ENCODE results near the gene CDHR5.

Gene CDHR5, protein sequence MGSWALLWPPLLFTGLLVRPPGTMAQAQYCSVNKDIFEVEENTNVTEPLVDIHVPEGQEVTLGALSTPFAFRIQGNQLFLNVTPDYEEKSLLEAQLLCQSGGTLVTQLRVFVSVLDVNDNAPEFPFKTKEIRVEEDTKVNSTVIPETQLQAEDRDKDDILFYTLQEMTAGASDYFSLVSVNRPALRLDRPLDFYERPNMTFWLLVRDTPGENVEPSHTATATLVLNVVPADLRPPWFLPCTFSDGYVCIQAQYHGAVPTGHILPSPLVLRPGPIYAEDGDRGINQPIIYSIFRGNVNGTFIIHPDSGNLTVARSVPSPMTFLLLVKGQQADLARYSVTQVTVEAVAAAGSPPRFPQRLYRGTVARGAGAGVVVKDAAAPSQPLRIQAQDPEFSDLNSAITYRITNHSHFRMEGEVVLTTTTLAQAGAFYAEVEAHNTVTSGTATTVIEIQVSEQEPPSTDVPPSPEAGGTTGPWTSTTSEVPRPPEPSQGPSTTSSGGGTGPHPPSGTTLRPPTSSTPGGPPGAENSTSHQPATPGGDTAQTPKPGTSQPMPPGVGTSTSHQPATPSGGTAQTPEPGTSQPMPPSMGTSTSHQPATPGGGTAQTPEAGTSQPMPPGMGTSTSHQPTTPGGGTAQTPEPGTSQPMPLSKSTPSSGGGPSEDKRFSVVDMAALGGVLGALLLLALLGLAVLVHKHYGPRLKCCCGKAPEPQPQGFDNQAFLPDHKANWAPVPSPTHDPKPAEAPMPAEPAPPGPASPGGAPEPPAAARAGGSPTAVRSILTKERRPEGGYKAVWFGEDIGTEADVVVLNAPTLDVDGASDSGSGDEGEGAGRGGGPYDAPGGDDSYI

DNA sequence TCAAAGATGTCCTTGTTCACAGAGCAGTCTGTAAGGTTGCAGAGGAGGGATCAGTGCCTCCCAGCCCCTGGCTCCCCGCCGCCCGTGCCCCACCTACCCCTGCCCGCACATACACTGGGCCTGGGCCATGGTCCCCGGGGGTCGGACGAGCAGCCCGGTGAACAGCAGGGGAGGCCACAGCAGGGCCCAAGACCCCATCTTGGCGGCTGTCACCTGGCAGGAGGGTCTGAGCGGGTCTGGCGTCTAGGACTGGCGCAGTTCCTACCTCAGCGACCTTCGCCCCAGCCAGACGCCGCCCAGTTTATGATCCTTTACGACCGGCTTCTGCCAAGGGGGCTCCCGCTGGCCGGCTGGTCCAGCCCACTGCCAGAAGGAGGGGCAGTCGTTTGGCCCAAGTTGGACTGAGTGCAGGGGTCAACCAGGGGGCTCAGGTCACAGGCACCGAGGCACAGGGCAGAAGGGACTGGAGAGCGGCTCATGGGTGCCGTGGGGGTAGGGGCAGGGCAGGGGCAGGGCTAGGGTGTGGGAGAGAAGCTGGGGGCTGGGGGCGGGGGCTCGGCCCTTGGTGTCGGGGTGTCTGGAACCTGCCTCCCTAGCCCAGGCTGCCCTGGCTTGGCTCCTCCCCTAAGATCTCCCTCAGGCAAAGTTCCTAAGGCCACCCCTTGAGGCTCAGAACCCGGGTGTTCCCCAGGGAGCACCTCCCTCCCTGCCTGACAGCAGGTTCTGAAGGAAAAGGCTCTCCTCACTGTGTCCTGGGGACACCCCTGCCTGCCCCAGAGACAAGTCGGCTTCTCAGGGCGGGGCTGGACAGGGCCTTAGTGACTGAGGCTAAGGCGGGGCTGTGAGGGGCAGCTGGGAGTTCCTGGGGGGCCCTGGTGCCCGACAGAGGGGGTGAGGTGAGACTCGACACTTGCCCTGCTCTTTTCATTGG lies at the start of gene CDHR5:
CDHR5 (minus strand) TSS at position 251 of the 931 bp plus-strand sequence; CDS start at position 198, 53 bp downstream.
- Mint-ChIP-seq H3K27ac (no peak within 1 kb of the TSS), H3K4me3 (no peak within 1 kb of the TSS), H3K4me1 (peaks cover 26% of the 10 kb centered on the region), H3K9me3 (peaks cover 3% of the 10 kb centered on the region), H3K27me3 (peaks cover 41% of the 10 kb centered on the region), H3K36me3 (peaks cover 26% of the 10 kb centered on the region)
- ATAC-seq = no peak

DNA sequence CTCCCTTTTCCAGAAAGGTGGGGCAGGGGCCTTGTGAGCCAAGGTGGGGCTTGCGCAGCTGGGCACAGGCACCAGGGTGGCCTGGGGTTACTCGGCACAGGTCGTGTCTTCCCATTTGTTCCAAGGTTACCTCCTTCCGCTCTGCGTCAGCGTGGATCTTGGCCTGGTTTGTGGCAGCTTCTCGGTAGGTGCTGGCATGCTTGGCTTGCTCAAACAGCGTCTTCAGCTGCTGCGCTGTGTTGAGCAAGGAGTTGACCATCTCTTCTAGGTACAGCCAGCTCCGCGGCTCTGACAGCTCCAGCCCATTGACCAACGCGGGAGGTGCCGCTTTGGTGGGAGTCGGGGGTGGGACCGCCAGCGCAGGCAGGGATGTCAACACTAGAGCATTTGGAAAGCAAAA lies 49.7 kb upstream of the CDHR5 start:
- H3K4me1 Mint-ChIP-seq = no peaks in the 10 kb centered on the region
- H3K9me3 Mint-ChIP-seq = no peaks in the 10 kb centered on the region
- no peaks in the 10 kb centered on the region for H3K27me3 Mint-ChIP-seq
- no peak for ATAC-seq
- H3K36me3 Mint-ChIP-seq = peaks cover 35% of the 10 kb centered on the region
- H3K27ac Mint-ChIP-seq = no peak overlapping the region
- H3K4me3 Mint-ChIP-seq = no peak overlapping the region

DNA sequence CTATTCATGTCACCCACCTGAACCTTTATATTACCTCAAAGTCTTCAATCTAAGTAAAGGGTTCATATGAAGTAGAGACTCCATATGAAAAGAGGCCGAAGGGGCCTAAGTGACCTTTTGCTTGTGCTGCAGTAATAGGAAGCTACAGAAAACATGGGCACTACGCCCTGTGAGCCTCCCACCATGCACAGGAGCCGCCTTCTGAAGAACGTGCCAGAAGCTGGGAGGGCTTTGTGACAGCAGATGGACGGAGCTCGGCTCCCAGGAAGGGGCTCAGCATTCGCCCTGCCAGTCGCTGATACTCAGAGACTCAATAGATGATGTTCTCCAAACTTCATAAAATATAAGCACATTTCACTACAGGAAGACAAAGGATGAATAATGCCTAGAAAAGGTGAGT lies 49.1 kb upstream of the CDHR5 start:
- ATAC-seq = no peak
- no peaks in the 10 kb centered on the region for H3K9me3 Mint-ChIP-seq
- H3K36me3 Mint-ChIP-seq = peaks cover 34% of the 10 kb centered on the region
- no peaks in the 10 kb centered on the region for H3K27me3 Mint-ChIP-seq
- H3K27ac Mint-ChIP-seq = no peak overlapping the region
- H3K4me1 Mint-ChIP-seq = no peaks in the 10 kb centered on the region
- H3K4me3 Mint-ChIP-seq = no peak overlapping the region

DNA sequence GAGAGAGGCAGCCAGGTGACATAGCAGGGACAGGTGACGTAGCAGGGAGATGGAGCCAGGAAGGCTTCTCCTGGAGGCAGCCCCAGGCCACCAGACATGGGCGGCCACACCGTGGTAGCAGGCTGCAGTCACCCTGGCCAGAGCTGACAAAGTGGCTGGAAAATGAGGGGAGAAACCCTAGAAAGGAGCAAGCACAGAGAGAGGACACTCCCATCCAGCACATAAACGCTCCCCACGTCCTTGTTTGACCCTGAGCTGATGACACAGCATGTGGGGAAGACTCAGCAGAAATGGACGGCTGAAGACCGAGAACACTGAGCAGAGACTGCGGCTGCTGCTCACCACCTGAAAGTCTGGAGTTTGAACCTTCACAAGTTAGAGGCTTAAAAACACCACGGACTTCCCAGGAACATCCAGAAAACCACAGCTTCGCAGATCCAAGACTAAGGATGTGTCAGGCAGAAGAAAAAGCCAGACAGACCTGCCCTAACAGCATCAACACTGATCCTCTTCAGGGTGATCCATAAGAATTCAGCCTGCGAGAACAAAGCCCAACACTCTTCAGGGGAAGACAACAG lies 41.0 kb upstream of the CDHR5 start:
- Mint-ChIP-seq H3K4me3 (no peak overlapping the region), H3K27ac (peak overlapping the region; percentile 10), H3K27me3 (no peaks in the 10 kb centered on the region), H3K9me3 (no peaks in the 10 kb centered on the region), H3K36me3 (peaks cover 26% of the 10 kb centered on the region), H3K4me1 (peaks cover 8% of the 10 kb centered on the region)
- no peak for ATAC-seq

DNA sequence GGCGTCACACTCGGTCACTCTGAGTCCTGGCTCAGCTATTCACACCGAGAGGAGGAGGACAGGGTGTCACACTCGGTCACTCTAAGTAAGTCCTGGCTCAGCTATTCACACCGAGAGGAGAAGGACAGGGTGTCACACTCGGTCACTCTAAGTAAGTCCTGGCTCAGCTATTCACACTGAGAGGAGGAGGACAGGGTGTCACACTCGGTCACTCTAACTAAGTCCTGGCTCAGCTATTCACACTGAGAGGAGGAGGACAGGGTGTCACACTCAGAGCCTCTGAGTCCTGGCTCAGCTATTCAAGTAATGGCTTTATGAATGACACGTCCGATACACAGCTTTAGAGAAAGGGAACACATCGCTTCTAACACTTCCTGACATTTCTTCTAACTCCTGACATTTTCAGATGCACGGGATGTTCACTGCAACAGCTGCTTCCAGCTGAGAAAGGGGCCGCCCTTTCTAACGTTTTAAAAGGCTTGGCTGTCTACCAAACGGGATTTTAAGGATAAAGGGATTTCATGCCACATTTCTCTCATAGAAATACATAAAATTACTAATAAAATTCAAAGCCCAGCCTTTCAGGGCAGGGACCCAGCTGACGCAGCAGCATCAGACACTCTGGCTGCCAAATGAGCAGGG lies 40.4 kb upstream of the CDHR5 start:
- Mint-ChIP-seq H3K36me3 (peaks cover 26% of the 10 kb centered on the region), H3K27me3 (no peaks in the 10 kb centered on the region), H3K9me3 (no peaks in the 10 kb centered on the region), H3K4me3 (no peak overlapping the region), H3K4me1 (peaks cover 8% of the 10 kb centered on the region), H3K27ac (peak overlapping the region; percentile 10)
- no peak for ATAC-seq

DNA sequence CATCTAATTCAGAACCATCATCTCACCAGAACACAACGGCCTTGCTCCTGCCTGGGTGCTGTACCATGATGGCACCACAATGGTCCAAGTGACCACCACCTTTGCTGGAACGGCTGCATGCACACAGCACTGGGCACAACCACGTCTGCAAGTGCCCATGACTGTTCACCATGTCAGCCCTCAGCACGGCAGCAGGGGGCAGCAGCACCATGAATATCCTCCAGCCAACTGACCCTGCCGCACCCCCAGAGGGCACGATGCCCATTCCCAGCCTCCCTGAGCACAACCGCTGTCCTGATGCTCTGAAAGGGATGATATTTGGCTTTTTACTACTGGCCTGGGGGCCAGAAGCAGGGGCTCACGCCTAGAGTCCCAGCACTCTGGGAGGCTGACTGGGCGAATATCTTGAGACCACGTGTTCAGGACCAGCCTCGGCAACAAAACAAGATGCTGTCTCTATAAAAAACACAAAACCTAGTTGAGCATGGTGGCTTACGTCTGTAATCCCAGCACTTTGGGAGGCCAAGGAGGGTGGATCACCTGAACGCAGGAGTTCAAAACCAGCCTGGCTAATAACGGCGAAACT lies 38.0 kb upstream of the CDHR5 start:
- H3K27me3 Mint-ChIP-seq = no peaks in the 10 kb centered on the region
- H3K4me1 Mint-ChIP-seq = peaks cover 17% of the 10 kb centered on the region
- ATAC-seq = peak; percentile 63
- no peak overlapping the region for H3K27ac Mint-ChIP-seq
- no peak overlapping the region for H3K4me3 Mint-ChIP-seq
- H3K9me3 Mint-ChIP-seq = no peaks in the 10 kb centered on the region
- H3K36me3 Mint-ChIP-seq = peaks cover 26% of the 10 kb centered on the region

DNA sequence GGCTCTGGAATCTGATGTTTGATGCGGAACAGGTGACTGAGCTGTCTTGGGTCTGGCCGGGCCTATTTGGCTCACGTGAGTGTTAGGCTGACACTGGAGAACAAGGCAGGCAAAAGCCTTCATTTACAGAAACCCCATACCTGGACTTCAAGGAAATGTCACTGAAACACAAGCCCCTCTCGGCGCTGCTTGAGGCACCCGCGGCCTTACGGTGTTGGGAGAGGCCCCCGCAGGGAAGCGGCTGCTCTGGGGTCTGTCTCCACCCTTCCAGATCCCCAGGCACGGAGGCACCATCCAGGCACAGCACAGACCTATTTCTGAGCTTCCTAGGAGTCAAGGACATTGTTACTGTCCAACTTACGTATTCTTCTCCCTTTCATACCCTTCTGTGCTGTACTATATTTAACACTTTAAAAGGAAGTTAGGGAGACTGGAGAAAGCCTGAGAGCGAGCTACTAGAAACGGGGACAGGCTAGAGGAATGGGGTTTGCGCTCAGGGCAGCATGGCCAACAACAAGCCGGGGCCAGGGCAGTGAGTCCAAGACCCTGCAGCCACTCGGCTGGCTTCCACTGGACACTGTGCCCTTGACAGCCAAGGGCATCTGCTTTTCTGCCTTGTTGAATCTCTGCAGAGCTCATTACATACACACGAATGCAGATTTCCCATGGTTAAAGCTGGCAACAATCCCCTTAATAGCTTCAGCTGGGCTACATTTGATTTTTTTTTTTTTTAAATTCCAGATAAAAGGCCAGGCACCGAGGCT lies 36.1 kb upstream of the CDHR5 start:
- Mint-ChIP-seq H3K27ac (no peak overlapping the region), H3K4me1 (peaks cover 17% of the 10 kb centered on the region), H3K4me3 (no peak overlapping the region), H3K36me3 (peaks cover 29% of the 10 kb centered on the region), H3K27me3 (no peaks in the 10 kb centered on the region), H3K9me3 (no peaks in the 10 kb centered on the region)
- ATAC-seq = no peak

DNA sequence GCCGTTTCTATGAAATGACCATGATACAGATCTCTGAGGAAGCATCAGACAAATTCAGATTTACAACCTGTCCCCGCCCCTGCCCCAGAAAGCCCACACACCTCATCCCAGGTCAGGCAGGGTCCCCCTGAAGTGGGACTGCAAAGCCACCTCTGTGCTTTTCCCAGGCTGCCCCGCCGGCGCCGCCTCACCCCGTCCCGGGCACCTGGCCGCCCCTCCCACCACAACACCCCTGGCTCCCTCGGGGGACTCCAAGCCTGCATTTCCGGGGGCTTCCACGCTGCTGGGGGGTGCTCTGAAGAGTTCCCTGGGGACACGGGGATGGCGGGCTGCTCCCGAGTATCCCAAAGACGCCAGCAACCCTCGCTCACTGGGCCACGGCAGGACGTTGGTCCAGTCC lies 35.5 kb upstream of the CDHR5 start:
- H3K27me3 Mint-ChIP-seq = no peaks in the 10 kb centered on the region
- H3K4me1 Mint-ChIP-seq = peaks cover 17% of the 10 kb centered on the region

DNA sequence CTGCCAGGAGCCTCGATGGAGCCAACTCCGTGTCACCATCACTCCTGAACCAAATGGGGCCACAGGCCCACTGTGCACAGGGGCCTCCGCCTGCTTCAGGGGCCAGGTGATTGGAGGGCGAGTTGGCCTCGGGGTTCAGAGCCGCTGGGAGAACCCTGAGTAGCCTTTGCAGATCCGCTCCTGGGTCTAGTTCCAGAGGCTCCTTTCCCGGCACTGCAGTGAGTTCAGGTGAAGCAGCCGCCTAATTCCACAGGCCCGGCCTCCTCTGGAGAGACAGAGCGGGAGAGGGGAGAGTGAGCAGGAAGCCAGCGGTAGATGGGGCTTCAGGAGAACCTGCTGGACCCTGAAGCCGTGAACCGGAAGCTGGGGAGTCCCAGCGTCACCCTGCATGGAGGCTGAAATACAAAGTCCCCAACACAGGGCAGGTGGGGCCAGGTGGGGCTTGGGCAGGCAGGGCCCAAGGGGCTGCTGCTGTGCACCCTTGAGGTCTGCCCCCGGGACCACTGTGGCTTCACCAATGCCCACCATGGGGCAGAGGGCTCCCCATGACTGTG lies 34.9 kb upstream of the CDHR5 start:
- peaks cover 24% of the 10 kb centered on the region for H3K36me3 Mint-ChIP-seq
- no peak overlapping the region for H3K27ac Mint-ChIP-seq
- peaks cover 17% of the 10 kb centered on the region for H3K4me1 Mint-ChIP-seq
- H3K9me3 Mint-ChIP-seq = no peaks in the 10 kb centered on the region
- H3K27me3 Mint-ChIP-seq = no peaks in the 10 kb centered on the region
- ATAC-seq = peak; percentile 56
- H3K4me3 Mint-ChIP-seq = no peak overlapping the region

More for the DNA sequence above, 35.5 kb upstream of the CDHR5 start:
- H3K4me3 Mint-ChIP-seq = no peak overlapping the region
- H3K27ac Mint-ChIP-seq = no peak overlapping the region
- no peaks in the 10 kb centered on the region for H3K9me3 Mint-ChIP-seq
- H3K36me3 Mint-ChIP-seq = peaks cover 24% of the 10 kb centered on the region
- no peak for ATAC-seq

DNA sequence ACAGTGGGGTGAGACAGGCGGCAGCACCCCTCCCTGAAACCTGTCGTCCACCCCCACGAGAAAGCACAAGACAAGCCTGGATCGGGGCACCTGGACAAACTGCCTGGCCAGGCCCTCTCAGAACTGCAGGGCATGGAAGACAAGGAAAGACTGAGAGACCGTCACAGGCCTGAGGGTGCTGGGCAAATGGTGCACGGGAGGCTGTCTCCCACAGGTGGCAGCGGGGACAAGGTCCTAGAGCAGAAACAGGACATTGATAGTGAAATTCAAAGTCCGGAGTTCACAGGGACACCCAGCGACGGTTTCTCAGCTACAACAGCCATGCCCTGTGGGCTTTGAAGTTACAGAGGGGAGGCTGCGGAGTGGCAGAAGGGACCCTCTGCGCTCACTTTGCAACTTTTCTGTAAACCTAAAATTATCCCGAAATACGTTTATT lies 33.0 kb upstream of the CDHR5 start:
- Mint-ChIP-seq H3K36me3 (peaks cover 23% of the 10 kb centered on the region), H3K9me3 (no peaks in the 10 kb centered on the region), H3K27me3 (no peaks in the 10 kb centered on the region), H3K4me3 (no peak overlapping the region), H3K27ac (no peak overlapping the region), H3K4me1 (peaks cover 13% of the 10 kb centered on the region)
- ATAC-seq = no peak

DNA sequence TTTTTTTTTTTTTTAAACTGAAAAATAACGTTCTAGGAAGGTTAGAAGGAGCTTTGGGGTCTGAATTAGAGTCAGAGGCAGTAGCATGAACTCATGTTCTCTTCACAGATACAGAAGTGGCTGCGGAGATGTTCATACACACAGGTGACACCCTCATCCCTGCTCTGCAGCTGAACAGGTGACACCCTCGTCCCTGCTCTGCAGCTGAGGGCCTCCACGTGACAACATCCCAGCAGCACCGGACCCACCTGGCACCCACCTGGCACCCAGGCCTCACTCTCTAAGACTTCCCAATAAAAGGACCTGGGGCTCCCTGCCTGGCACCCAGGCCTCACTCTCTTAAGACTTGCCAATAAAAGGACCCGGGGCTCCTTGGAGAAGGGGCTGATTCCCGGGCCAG lies 32.1 kb upstream of the CDHR5 start:
- Mint-ChIP-seq H3K4me1 (peaks cover 9% of the 10 kb centered on the region), H3K9me3 (no peaks in the 10 kb centered on the region), H3K27me3 (no peaks in the 10 kb centered on the region), H3K36me3 (peaks cover 27% of the 10 kb centered on the region), H3K4me3 (no peak overlapping the region), H3K27ac (no peak overlapping the region)
- ATAC-seq = no peak

DNA sequence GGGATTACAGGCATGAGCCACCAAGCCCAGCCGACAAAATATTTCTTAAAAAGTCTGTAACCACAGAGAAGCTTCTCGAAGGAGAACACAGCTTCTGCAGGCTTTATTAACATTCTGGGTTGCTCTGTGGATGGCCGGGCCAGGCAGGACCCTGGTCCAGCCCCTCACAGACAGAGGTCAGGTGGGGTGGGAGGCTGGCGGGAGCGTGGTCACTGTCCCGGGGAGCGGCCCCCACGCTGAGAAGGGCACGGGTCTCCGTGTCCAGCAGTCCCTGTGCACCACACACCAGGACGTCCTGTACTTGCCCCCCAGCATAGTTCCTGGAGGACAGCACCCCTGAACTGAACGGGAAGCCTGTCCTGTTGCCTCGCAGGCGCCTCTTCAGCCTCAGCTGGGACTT lies 31.7 kb upstream of the CDHR5 start:
- Mint-ChIP-seq H3K36me3 (peaks cover 32% of the 10 kb centered on the region), H3K4me3 (no peak overlapping the region), H3K27me3 (no peaks in the 10 kb centered on the region), H3K9me3 (no peaks in the 10 kb centered on the region), H3K27ac (no peak overlapping the region), H3K4me1 (peaks cover 9% of the 10 kb centered on the region)
- no peak for ATAC-seq

DNA sequence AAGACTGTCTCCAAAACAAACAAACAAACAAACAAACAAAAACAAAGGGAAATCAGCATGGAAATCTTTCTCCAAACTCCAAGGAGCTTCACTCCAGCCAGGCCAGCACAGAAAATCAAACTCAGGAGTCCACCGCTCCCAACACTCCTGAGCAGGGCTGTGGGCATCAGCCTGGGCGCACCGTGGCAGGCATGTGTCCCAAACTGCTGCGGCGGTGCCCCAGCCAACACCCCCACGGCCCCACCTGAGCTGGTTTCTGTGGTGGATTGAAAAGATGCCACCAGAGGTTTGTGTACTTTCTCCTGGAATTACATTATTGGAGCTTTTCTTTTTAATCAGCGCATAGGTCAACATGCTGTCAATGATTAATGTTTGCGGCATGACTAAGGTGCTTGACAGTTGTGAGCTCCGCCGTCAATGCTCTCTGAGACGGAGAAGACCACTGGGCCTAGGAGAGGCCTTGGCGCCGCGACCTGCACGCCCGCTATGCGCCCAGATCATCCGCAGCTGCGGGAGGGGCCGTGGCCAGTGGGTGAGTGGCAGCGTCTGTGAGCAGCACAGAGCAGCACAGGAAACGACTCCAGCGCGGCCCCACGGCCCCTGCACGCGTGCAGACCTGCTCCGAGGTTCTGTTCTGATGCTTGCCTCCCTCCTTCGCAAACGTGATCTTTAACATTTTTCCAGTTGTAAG lies 30.4 kb upstream of the CDHR5 start:
- H3K36me3 Mint-ChIP-seq = peaks cover 40% of the 10 kb centered on the region
- H3K9me3 Mint-ChIP-seq = no peaks in the 10 kb centered on the region
- ATAC-seq = no peak
- H3K27me3 Mint-ChIP-seq = no peaks in the 10 kb centered on the region
- H3K27ac Mint-ChIP-seq = no peak overlapping the region
- peaks cover 9% of the 10 kb centered on the region for H3K4me1 Mint-ChIP-seq
- no peak overlapping the region for H3K4me3 Mint-ChIP-seq

Data from stimulated activated memory B cell treated with anti-CD40 and anti-IgM and Interleukin-4, amounts not matched to agents 10 μg/mL and 1 μg/mL and 100 μg/mL, for 72 hours (primary cell).